H1 (cell line): ENCODE data around the gene UBE2I. TPM values are rescaled to one million over a fixed set of nuclear protein-coding genes. Genes with fewer than 3 reads are reported as not detected.
"Not testable (repeated sequence)": the region's sequence is repeated elsewhere in the genome, so short reads cannot be mapped to it uniquely, and the experiment has no call there.

Experiments
- CTCF ChIA-PET: fragments of 300-600 bp; sonication (Branson Sonifier 250); formaldehyde crosslinking; loops from one replicate; lab custom pipeline; 2021; ENCODE audit not compliant: partially characterized antibody; lab: Charles Lee
- POLR2A ChIA-PET: fragments of 300-600 bp; sonication (Branson Sonifier 250); formaldehyde crosslinking; loops from one replicate; lab custom pipeline; 2021; ENCODE audit warnings: inconsistent platforms; ENCODE audit not compliant: partially characterized antibody; lab: Charles Lee
- DNase-seq, 2 experiments: peaks; one replicate each; pipeline versions ENCODE4 v3.0.0 to v3.0.0-alpha.2; 2010 to 2022; ENCODE audit warnings: low spot score in 2 of 2, low read depth in 1 of 2, mixed read lengths in 1 of 2
- FAIRE-seq: peaks from 2 replicates; lab custom pipeline; 2011; peaks lifted over from hg19 to GRCh38; lab: Jason Lieb, UNC
- H2AFZ ChIP-seq: 2 replicates; pipeline ENCODE4 v1.8.1; 2012; ENCODE audit warnings: low read length, inconsistent platforms
- H2AK5ac ChIP-seq: 2 replicates; pipeline ENCODE4 v1.6.1; 2013; ENCODE audit warnings: low read depth, low read length
- H2BK120ac ChIP-seq: replicated peaks from 2 replicates; pipeline ENCODE3; 2013; ENCODE audit warnings: low read depth, low read length, inconsistent platforms
- H2BK12ac ChIP-seq: 2 replicates; pipeline ENCODE4 v1.6.1; 2013; ENCODE audit warnings: low read depth, low read length
- H2BK15ac ChIP-seq: 2 replicates; pipeline ENCODE4 v1.6.1; 2013; ENCODE audit warnings: low read length
- H2BK20ac ChIP-seq: 2 replicates; pipeline ENCODE4 v1.6.1; 2013; ENCODE audit warnings: low read length
- H2BK5ac ChIP-seq: 2 replicates; pipeline ENCODE4 v1.6.1; 2013; ENCODE audit warnings: low read depth, low read length
- H3K14ac ChIP-seq: 2 replicates; pipeline ENCODE4 v1.6.1; 2013; ENCODE audit warnings: inconsistent platforms; ENCODE audit not compliant: insufficient read length
- H3K18ac ChIP-seq: 2 replicates; pipeline ENCODE4 v1.6.1; 2013; ENCODE audit warnings: low read length; ENCODE audit errors: extremely low read depth
- H3K23ac ChIP-seq: 2 replicates; pipeline ENCODE4 v1.6.1; 2013; ENCODE audit warnings: inconsistent platforms; ENCODE audit not compliant: insufficient read length
- H3K23me2 ChIP-seq: 2 replicates; pipeline ENCODE4 v1.6.1; 2013; ENCODE audit warnings: low read depth, low read length
- H3K27ac ChIP-seq: 2 replicates; pipeline ENCODE4 v1.6.1; 2011; ENCODE audit warnings: low read depth, low read length, inconsistent platforms
- H3K27me3 ChIP-seq, 4 experiments: replicated peaks in 1 of 4; 1 replicate in 1 of 4; 2 replicates in 3 of 4; pipeline versions ENCODE4 v1.6.1 to v1.8.1; 2011 to 2013; ENCODE audit warnings: low read length in 3 of 4, mild to moderate bottlenecking in 3 of 4, inconsistent platforms in 2 of 4, mixed read lengths in 2 of 4, moderate library complexity in 1 of 4; ENCODE audit not compliant: control insufficient read depth in 3 of 4, insufficient read depth in 3 of 4; ENCODE audit errors: extremely low read depth in 1 of 4
- H3K36me3 ChIP-seq, 4 experiments: 2 replicates each; pipeline versions ENCODE4 v1.6.1 to v1.8.1; 2011 to 2013; ENCODE audit warnings: mild to moderate bottlenecking in 4 of 4, low read length in 3 of 4, moderate library complexity in 2 of 4, control low read depth in 1 of 4, inconsistent platforms in 1 of 4; ENCODE audit not compliant: insufficient read depth in 4 of 4, control insufficient read depth in 2 of 4
- H3K4ac ChIP-seq: replicated peaks from 2 replicates; pipeline ENCODE3; 2013; ENCODE audit warnings: low read length, low read depth, mixed read lengths, inconsistent platforms; ENCODE audit not compliant: insufficient read length
- H3K4me1 ChIP-seq, 4 experiments: replicated peaks in 1 of 4; 1 replicate in 1 of 4; 2 replicates in 3 of 4; pipeline versions ENCODE4 v1.6.1 to v1.8.1; 2011 to 2013; ENCODE audit warnings: low read length in 3 of 4, inconsistent platforms in 2 of 4, mixed read lengths in 1 of 4; ENCODE audit not compliant: insufficient read depth in 4 of 4, control insufficient read depth in 3 of 4
- H3K4me2 ChIP-seq, 2 experiments: 2 replicates each; pipeline versions ENCODE4 v1.6.1 to v1.8.1; 2011 to 2013; ENCODE audit warnings: low read depth in 2 of 2, low read length in 2 of 2, control low read depth in 1 of 2, inconsistent platforms in 1 of 2, mild to moderate bottlenecking in 1 of 2; ENCODE audit not compliant: insufficient read depth in 1 of 2
- H3K4me3 ChIP-seq, 4 experiments: fragments of 200-600, 300-600 bp in 1 of 4; sonication (generic), shearing (Covaris generic), sonication (Bioruptor Twin) in 1 of 4; 2 replicates each; pipeline versions ENCODE4 v1.5.1 to v1.8.1; 2011 to 2016; ENCODE audit warnings: low read length in 4 of 4, low read depth in 3 of 4, control low read depth in 2 of 4, inconsistent platforms in 2 of 4, mild to moderate bottlenecking in 2 of 4, mixed read lengths in 1 of 4, moderate library complexity in 1 of 4; ENCODE audit not compliant: insufficient read depth in 2 of 4; ENCODE audit errors: extremely low read depth in 1 of 4
- H3K56ac ChIP-seq: replicated peaks from 2 replicates; pipeline ENCODE3; 2013; ENCODE audit warnings: low read depth, mild to moderate bottlenecking, mixed read lengths, low read length, inconsistent platforms; ENCODE audit not compliant: insufficient read length
- H3K79me1 ChIP-seq: 2 replicates; pipeline ENCODE4 v1.6.1; 2013; ENCODE audit warnings: low read depth, low read length, control low read depth
- H3K79me2 ChIP-seq, 2 experiments: 2 replicates each; pipeline versions ENCODE4 v1.6.1 to v1.8.1; 2012 to 2013; ENCODE audit warnings: low read length in 2 of 2, mild to moderate bottlenecking in 2 of 2, inconsistent platforms in 1 of 2; ENCODE audit not compliant: insufficient read depth in 2 of 2, control insufficient read depth in 1 of 2
- H3K9ac ChIP-seq, 4 experiments: replicated peaks in 1 of 4; 1 replicate in 1 of 4; 2 replicates in 3 of 4; pipeline versions ENCODE4 v1.6.1 to v1.8.1; 2011 to 2013; ENCODE audit warnings: low read depth in 3 of 4, low read length in 3 of 4, control low read depth in 2 of 4, mild to moderate bottlenecking in 2 of 4, moderate library complexity in 2 of 4, inconsistent platforms in 1 of 4; ENCODE audit errors: extremely low read depth in 1 of 4
- H3K9me3 ChIP-seq, 2 experiments: 2 replicates each; pipeline versions ENCODE4 v1.6.1 to v1.8.1; 2012 to 2013; ENCODE audit warnings: mild to moderate bottlenecking in 2 of 2, moderate library complexity in 2 of 2, control low read depth in 1 of 2, inconsistent platforms in 1 of 2, low read depth in 1 of 2, low read length in 1 of 2, mixed read lengths in 1 of 2; ENCODE audit not compliant: insufficient read depth in 2 of 2
- H4K20me1 ChIP-seq, 2 experiments: replicated peaks in 1 of 2; 2 replicates each; pipeline versions ENCODE3 to v1.8.1; 2011 to 2013; ENCODE audit warnings: inconsistent platforms in 2 of 2, low read length in 2 of 2, mild to moderate bottlenecking in 1 of 2; ENCODE audit not compliant: insufficient read depth in 2 of 2, control insufficient read depth in 1 of 2
- H4K5ac ChIP-seq: 2 replicates; pipeline ENCODE4 v1.6.1; 2013; ENCODE audit warnings: low read length, low read depth, mixed read lengths, inconsistent platforms; ENCODE audit not compliant: insufficient read length
- H4K8ac ChIP-seq: 2 replicates; pipeline ENCODE4 v1.8.0; 2013; ENCODE audit warnings: mild to moderate bottlenecking, moderate library complexity, low read length, inconsistent platforms; ENCODE audit not compliant: insufficient read depth; ENCODE audit errors: extremely low read depth
- H4K91ac ChIP-seq: replicated peaks from 2 replicates; pipeline ENCODE3; 2013; ENCODE audit warnings: low read length, mixed read lengths, inconsistent platforms; ENCODE audit not compliant: insufficient read length
- whole genome bisulfite sequencing, 2 experiments: shearing (Covaris generic) in 1 of 2; methylation state at CpG; one replicate each; pipeline versions ENCODE4 v1.1.6 to v1.1.7; 2013 to 2015; ENCODE audit warnings: low lambda C conversion rate in 2 of 2, mixed read lengths in 2 of 2, inconsistent platforms in 1 of 2, low coverage in 1 of 2, missing lambda C conversion rate in 1 of 2; ENCODE audit not compliant: insufficient replicate concordance in 2 of 2, insufficient coverage in 1 of 2, insufficient read length in 1 of 2; ENCODE audit errors: extremely low coverage in 1 of 2, missing lambda C conversion rate in 1 of 2; 5-methylcytosine and 5-hydroxymethylcytosine counted together
- polyA plus RNA-seq, 7 experiments: library from polyadenylated mRNA; depleted of rRNA in 3 of 7; stranded (reverse) in 5 of 7; unstranded in 2 of 7; fragments of >200 nt in 5 of 7; fragments of 200-250 nt in 2 of 7; gene quantifications; 1 replicate in 5 of 7; 2 replicates in 1 of 7; 4 replicates in 1 of 7; pipeline versions ENCODE4 v1.2.1 to v1.2.3, GENCODE V29; 2011 to 2013; ENCODE audit warnings: missing spikeins in 2 of 7, mixed read lengths in 2 of 7
- total RNA-seq: library from RNA; stranded (reverse); fragmentation: NEBNext Ultra II Directional; extraction: Animal tissue kit (Norgen Biotek cat#: 25700); gene quantifications from 2 replicates; pipeline ENCODE4 v1.2.1, GENCODE V29; 2021

UBE2I gene
- total and polyA plus RNA-seq, 2 of the 8 experiments (the other 6 are each of a cell fraction or from before 2014, with no cell fraction given) = 148 to 268 TPM

GRCh38 chr16:1271724-1272413 is 37.6 kb upstream of the UBE2I start:
- H3K4me2 ChIP-seq, H4K20me1 ChIP-seq, H2AK5ac ChIP-seq, H2BK120ac ChIP-seq, H2AFZ ChIP-seq, H2BK12ac ChIP-seq, H3K9me3 ChIP-seq, H3K4me3 ChIP-seq, H3K36me3 ChIP-seq, H2BK20ac ChIP-seq, FAIRE-seq, H3K56ac ChIP-seq, H2BK5ac ChIP-seq, H3K4me1 ChIP-seq, H3K23ac ChIP-seq, H3K79me2 ChIP-seq, H3K9ac ChIP-seq, H3K27ac ChIP-seq, H3K79me1 ChIP-seq, H4K91ac ChIP-seq, H3K14ac ChIP-seq, H3K4ac ChIP-seq, H4K5ac ChIP-seq, H3K23me2 ChIP-seq, DNase-seq, H3K18ac ChIP-seq, H2BK15ac ChIP-seq, POLR2A ChIA-PET, H3K27me3 ChIP-seq: not testable (repeated sequence)
- H4K8ac ChIP-seq = peak overlapping the region; percentile 68
- CTCF ChIA-PET = interaction anchor here (0.7 kb wide), 1 partner anchor 253 kb away, joined by 4 read pairs; no protein-coding TSS in a partner anchor
- WGBS, 2 experiments = 83% methylated on average over 15 of the region's 19 CpGs; no CpG with 5 or more reads in 1 of the 2 experiments
